Activated CD8-positive, alpha-beta T cell treated with anti-CD3 and anti-CD28 coated beads, Interleukin-2, amount 10 ng/mL, durations not matched to agents 7 days and 5 days (primary cell): ENCODE results near the gene LPXN. TPM values are rescaled to one million over a fixed set of nuclear protein-coding genes. Genes with fewer than 3 reads are reported as not detected.
A peak's percentile ranks its signal among the peaks of the same experiment; 100 is the strongest.

ENCODE experiments used
- ATAC-seq: fragments of 150-1000 bp; cut with Tn5 transposase; one replicate; pipeline ENCODE4 v1.10.0; 2021; ENCODE audit warnings: moderate library complexity
- CTCF ChIA-PET: fragments of 350-600 bp; sonication (Branson Sonifier 250); formaldehyde crosslinking; loops from one replicate; lab custom pipeline; 2021; ENCODE audit warnings: antibody characterized with exemption; lab: Charles Lee
- POLR2A ChIA-PET: fragments of 350-600 bp; sonication (Branson Sonifier 250); formaldehyde crosslinking; loops from one replicate; lab custom pipeline; 2021; ENCODE audit warnings: antibody characterized with exemption; lab: Charles Lee
- DNase-seq: peaks from one replicate; pipeline ENCODE4 v3.0.0-alpha.2; 2020
- H3K27ac Mint-ChIP-seq: one replicate; pipeline ENCODE4 v1.8.0; 2021; ENCODE audit warnings: mild to moderate bottlenecking, mixed read lengths
- H3K27me3 Mint-ChIP-seq: one replicate; pipeline ENCODE4 v1.8.0; 2021; ENCODE audit warnings: low read depth, mixed read lengths
- H3K36me3 Mint-ChIP-seq: one replicate; pipeline ENCODE4 v1.8.0; 2021; ENCODE audit warnings: low read depth, mixed read lengths
- H3K4me1 Mint-ChIP-seq: one replicate; pipeline ENCODE4 v1.8.0; 2021; ENCODE audit warnings: low read depth, mixed read lengths
- H3K4me3 Mint-ChIP-seq: one replicate; pipeline ENCODE4 v1.8.0; 2021; ENCODE audit warnings: mild to moderate bottlenecking, mixed read lengths
- H3K9me3 Mint-ChIP-seq: one replicate; pipeline ENCODE4 v1.8.0; 2022; ENCODE audit warnings: mixed read lengths; ENCODE audit not compliant: insufficient read depth
- total RNA-seq, 2 experiments: library from RNA; stranded (reverse); gene quantifications; one replicate each; pipeline ENCODE4 v1.2.3, GENCODE V29; 2021

The LPXN gene
- total RNA-seq, 2 experiments from 2014 or later: 159 to 169 TPM

DNA sequence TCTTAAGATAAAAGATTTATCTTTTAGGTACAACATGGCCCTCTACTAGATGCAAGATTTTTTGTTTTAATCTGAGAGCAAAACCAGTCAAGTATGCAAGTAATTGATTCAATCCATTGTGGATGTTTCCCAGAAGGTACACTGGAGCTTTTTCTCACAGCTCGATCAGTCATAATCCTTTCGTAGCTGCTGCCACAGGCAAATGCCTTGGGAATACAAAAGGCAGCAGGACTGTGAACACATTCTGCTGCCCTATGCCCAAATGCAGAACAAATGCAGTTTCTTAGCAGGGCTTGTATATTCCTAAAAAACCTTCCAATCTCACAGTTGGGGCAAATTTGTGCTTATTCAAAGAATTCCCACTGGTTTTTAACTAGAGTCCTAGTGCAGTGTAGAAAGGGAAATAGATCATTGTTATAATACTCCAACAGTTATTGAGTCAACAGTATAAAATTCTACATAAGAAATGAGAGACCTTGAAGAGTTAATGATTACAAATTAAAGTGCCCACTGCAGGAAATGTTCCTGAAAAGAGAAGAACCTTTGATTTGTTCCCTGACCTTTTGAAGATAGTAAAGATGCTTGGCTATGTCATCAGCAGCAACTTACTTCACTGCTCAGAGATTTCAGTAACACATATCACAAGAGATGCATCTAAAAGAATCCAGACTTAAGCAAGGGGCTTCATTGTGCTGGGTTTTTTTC is 14.1 kb downstream of the LPXN start:
- H3K4me1 Mint-ChIP-seq: peaks cover 49% of the 10 kb centered on the region
- no peaks in the 10 kb centered on the region for H3K9me3 Mint-ChIP-seq
- H3K4me3 Mint-ChIP-seq: no peak overlapping the region
- ATAC-seq: no peak
- DNase-seq: no peak
- no peaks in the 10 kb centered on the region for H3K27me3 Mint-ChIP-seq
- peaks cover 49% of the 10 kb centered on the region for H3K36me3 Mint-ChIP-seq
- no peak overlapping the region for H3K27ac Mint-ChIP-seq
- ChIA-PET POLR2A (interaction anchor here (1.4 kb wide), 1 partner anchor 13 kb away, joined by 5 read pairs; no protein-coding TSS in a partner anchor), CTCF (interaction anchor here (1.9 kb wide), 1 partner anchor 68 kb away, joined by 5 read pairs; no protein-coding TSS in a partner anchor)

DNA sequence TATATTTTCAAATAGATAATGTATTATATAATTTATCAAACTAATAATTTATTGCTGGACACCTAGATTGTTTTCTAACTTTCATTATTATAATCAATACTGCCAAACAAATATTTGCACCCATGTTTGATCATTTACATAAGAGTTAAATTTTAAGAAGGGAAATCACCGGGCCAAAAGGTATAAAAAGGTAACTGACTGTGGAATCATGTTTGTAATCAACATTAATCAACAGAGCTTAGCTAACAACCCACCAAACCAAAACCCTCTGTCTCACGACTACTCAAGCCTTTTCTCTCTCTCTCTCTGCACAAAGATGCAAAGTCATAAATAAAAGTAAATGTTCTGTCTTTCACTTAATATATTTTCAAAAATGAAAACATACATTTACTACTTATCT is 14.8 kb downstream of the LPXN start:
- H3K36me3 Mint-ChIP-seq: peaks cover 48% of the 10 kb centered on the region
- ChIA-PET POLR2A (no interaction called here), CTCF (interaction anchor here (0.8 kb wide), 1 partner anchor 19 kb away, joined by 3 read pairs; no protein-coding TSS in a partner anchor)
- ATAC-seq (no peak), DNase-seq (no peak)
- H3K27me3 Mint-ChIP-seq: no peaks in the 10 kb centered on the region
- no peaks in the 10 kb centered on the region for H3K9me3 Mint-ChIP-seq
- H3K4me1 Mint-ChIP-seq: peaks cover 47% of the 10 kb centered on the region
- H3K4me3 Mint-ChIP-seq: no peak overlapping the region
- no peak overlapping the region for H3K27ac Mint-ChIP-seq

DNA sequence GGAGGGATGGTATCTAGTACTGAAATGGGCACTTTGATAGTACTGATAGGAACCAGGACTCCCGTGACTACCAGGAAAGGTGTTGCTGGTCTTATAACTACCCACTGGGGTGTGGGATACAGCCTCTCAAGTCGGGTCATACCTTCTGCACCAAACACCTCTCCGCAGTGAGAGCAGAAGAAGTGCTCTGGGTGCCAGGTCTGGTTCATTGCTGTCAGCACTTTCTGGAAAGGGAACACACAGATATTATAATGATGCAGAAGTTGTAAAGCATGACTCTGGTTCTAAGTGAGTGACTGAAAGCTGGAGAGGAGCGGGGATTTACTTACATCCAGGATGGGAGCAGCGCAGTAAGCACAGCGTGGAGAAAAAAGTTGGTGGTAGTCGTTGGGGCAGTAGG is 26.0 kb downstream of the LPXN start:
- ChIA-PET CTCF (no interaction called here), POLR2A (no interaction called here)
- Mint-ChIP-seq H3K4me3 (no peak overlapping the region), H3K4me1 (peaks cover 2% of the 10 kb centered on the region), H3K36me3 (peaks cover 88% of the 10 kb centered on the region), H3K27me3 (no peaks in the 10 kb centered on the region), H3K27ac (no peak overlapping the region), H3K9me3 (no peaks in the 10 kb centered on the region)
- ATAC-seq (no peak), DNase-seq (no peak)

DNA sequence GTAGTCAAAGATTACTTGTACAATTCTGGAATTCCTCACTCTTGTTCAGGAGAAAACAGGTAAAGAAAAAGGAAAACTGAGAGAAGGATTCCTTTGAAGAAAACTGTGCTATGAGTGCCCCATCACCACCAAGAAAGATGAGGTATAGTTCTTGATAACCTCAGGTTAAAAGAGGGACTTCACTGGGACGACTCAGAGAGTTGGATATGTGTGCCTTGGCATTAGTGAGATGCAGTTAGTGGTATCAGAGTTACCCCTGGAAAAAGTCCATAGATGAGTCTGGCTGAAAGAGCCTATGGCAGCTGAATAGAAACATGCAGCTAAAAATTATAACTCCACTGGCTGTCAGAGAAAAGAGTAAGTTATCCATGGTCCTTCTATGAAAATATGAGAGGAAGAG is 28.8 kb downstream of the LPXN start:
- no peak overlapping the region for H3K27ac Mint-ChIP-seq
- no peaks in the 10 kb centered on the region for H3K9me3 Mint-ChIP-seq
- no peak for DNase-seq
- CTCF ChIA-PET: interaction anchor here (1.2 to 1.4 kb wide), 2 partner anchors 21 to 31 kb away, joined by 3 to 6 read pairs; no protein-coding TSS in a partner anchor
- no peak for ATAC-seq
- POLR2A ChIA-PET: no interaction called here
- no peak overlapping the region for H3K4me3 Mint-ChIP-seq
- no peaks in the 10 kb centered on the region for H3K27me3 Mint-ChIP-seq
- H3K4me1 Mint-ChIP-seq: no peaks in the 10 kb centered on the region
- peaks cover 81% of the 10 kb centered on the region for H3K36me3 Mint-ChIP-seq

DNA sequence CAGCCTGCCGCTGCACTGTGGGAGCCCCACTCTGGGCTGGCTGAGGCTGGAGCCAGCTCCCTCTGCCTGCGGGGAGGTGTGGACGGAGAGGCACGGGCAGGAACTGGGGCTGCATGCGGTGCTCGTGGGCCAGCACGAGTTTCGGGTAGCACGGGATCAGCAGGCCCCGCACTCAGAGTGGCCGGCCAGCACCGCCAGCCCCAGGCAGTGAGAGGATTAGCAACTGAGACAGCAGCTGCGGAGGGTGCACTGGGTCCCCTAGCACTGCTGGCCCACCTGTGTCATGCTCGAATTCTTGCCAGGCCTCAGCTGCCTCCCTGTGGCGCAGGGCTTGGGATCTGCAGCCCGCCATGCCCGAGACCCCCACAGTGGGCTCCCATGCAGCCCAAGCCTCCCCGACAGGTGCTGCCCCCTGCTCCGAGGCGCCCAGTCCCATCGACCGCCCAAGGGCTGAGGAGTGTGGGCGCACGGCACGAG is 43.8 kb downstream of the LPXN start:
- Mint-ChIP-seq H3K4me3 (no peak overlapping the region), H3K27me3 (no peaks in the 10 kb centered on the region), H3K9me3 (no peaks in the 10 kb centered on the region), H3K4me1 (peaks cover 52% of the 10 kb centered on the region), H3K36me3 (peaks cover 85% of the 10 kb centered on the region), H3K27ac (no peak overlapping the region)
- DNase-seq (no peak), ATAC-seq (no peak)
- ChIA-PET CTCF (interaction anchor here (1.9 kb wide), 1 partner anchor 12 kb away, joined by 8 read pairs; no protein-coding TSS in a partner anchor), POLR2A (no interaction called here)

DNA sequence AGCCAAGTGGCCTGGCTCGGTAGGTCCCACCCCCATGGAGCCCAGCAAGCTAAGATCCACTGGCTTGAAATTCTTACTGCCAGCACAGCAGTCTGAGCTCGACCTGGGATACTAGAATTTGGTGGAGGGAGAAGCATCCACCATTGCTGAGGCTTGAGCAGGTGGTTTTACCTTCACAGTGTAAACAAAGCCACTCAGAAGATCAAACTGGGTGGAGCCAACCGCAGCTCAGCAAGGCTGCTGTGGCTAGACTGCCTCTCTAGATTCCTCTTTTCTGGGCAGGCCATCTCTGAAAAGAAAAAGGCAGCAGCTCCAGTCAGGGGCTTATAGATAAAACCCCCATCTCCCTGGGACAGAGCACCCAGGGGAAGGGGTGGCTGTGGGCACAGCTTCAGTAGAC is 45.4 kb downstream of the LPXN start:
- ATAC-seq: peak; percentile 84
- H3K4me3 Mint-ChIP-seq: no peak overlapping the region
- H3K27ac Mint-ChIP-seq: peak overlapping the region; percentile 31
- peaks cover 62% of the 10 kb centered on the region for H3K4me1 Mint-ChIP-seq
- ChIA-PET CTCF (interaction anchor here (0.9 to 1.9 kb wide), 3 partner anchors 14 to 730 kb away, joined by 3 to 9 read pairs (median 8); no protein-coding TSS in a partner anchor), POLR2A (interaction anchor here (0.7 to 0.9 kb wide), 2 partner anchors 34 to 788 kb away, joined by 3 read pairs; no protein-coding TSS in a partner anchor)
- peak; percentile 66 for DNase-seq
- H3K27me3 Mint-ChIP-seq: no peaks in the 10 kb centered on the region
- no peaks in the 10 kb centered on the region for H3K9me3 Mint-ChIP-seq
- H3K36me3 Mint-ChIP-seq: peaks cover 78% of the 10 kb centered on the region

DNA sequence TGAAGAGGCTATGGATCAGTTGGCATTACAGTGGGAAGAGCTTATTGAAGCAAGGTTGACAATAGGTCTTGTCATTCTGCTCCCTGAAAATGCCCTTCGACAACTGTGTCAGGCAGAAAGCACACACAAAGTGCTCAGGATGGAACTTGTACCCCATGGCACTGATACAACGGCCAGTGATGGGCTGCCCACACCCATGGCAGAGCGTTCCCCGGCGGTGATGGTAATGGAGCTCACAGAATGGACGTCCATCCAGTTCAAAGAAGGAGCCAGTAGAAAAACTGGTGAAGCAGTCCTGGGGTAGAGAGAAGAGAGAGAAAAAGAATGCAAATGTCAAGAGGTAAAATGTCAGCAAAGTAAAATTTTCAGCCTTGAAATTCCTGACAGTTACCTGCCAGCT is 48.2 kb downstream of the LPXN start:
- Mint-ChIP-seq H3K27me3 (no peaks in the 10 kb centered on the region), H3K27ac (peak overlapping the region; percentile 27), H3K36me3 (peaks cover 63% of the 10 kb centered on the region), H3K4me3 (no peak overlapping the region), H3K9me3 (no peaks in the 10 kb centered on the region), H3K4me1 (peaks cover 66% of the 10 kb centered on the region)
- ChIA-PET CTCF (interaction anchor here (4.5 kb wide), 1 partner anchor 40 kb away, joined by 29 read pairs; no protein-coding TSS in a partner anchor), POLR2A (no interaction called here)
- ATAC-seq (no peak), DNase-seq (no peak)

DNA sequence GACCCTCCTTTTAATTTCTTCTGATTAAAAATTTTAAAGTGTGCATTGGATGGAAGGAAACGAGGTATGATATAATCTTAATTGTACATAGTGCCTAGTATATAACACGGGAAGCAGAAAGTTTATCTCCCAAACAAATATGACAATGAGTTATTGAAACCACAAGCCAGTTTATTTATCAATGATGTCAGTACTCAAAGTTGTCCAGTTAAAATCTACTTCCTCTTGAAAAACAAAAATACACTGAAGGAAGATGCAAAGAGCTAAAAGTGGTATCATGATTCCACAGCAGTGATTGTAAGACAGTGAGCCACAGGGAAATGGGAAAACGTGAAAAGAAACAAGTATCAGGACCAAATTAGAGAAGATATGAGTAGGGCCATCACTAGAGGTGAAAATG is 48.9 kb downstream of the LPXN start:
- Mint-ChIP-seq H3K4me3 (no peak overlapping the region), H3K27ac (peak overlapping the region; percentile 27), H3K4me1 (peaks cover 72% of the 10 kb centered on the region), H3K9me3 (no peaks in the 10 kb centered on the region), H3K36me3 (peaks cover 67% of the 10 kb centered on the region), H3K27me3 (no peaks in the 10 kb centered on the region)
- CTCF ChIA-PET: interaction anchor here (0.9 to 4.5 kb wide), 3 partner anchors 9 to 726 kb away, joined by 3 to 29 read pairs (median 5); no protein-coding TSS in a partner anchor
- DNase-seq (no peak), ATAC-seq (no peak)
- POLR2A ChIA-PET: interaction anchor here (0.5 to 1.6 kb wide), 4 partner anchors 37 to 50 kb away, joined by 3 to 5 read pairs (median 3); no protein-coding TSS in a partner anchor

DNA sequence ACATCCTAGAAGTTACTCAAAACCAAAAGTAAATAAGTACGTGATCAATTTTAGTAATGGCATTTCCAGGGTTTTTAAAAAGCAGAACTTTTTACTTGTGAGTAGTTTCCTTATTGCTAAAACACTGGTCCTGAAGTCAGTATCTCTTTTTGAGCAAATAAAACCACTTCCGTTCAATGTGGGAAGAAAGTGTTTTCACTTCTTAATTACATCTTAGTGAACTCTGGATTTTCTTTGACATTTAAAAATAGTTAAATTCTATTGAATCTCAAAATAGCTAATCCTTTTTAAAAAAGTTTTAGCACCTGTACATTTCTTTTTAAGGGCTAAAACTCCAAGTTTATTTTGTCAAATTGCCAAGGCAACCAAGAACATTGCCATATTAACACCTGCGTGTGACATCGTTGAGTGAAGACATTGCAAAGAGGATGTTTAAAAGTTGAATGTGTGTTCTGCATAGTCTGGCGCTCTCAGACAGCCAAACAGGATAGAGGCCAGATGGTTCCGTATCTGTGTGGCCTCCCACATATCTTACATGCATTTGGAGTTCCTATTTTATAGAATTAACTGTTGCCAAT is 50.5 kb downstream of the LPXN start:
- Mint-ChIP-seq H3K4me1 (peaks cover 59% of the 10 kb centered on the region), H3K27ac (peak overlapping the region; percentile 88), H3K9me3 (no peaks in the 10 kb centered on the region), H3K4me3 (peak overlapping the region; percentile 60), H3K27me3 (no peaks in the 10 kb centered on the region), H3K36me3 (peaks cover 54% of the 10 kb centered on the region)
- peak; percentile 60 for DNase-seq
- ATAC-seq: peak; percentile 86
- ChIA-PET CTCF (interaction anchor here (0.6 to 4.5 kb wide), 12 partner anchors 15 to 784 kb away, joined by 3 to 29 read pairs (median 4); partner anchors contain the start of genes LPXN, OR5B21, SELENOH and ZFP91), POLR2A (interaction anchor here (1.0 to 1.9 kb wide), 3 partner anchors 12 to 52 kb away, joined by 3 to 5 read pairs (median 3); no protein-coding TSS in a partner anchor)

DNA sequence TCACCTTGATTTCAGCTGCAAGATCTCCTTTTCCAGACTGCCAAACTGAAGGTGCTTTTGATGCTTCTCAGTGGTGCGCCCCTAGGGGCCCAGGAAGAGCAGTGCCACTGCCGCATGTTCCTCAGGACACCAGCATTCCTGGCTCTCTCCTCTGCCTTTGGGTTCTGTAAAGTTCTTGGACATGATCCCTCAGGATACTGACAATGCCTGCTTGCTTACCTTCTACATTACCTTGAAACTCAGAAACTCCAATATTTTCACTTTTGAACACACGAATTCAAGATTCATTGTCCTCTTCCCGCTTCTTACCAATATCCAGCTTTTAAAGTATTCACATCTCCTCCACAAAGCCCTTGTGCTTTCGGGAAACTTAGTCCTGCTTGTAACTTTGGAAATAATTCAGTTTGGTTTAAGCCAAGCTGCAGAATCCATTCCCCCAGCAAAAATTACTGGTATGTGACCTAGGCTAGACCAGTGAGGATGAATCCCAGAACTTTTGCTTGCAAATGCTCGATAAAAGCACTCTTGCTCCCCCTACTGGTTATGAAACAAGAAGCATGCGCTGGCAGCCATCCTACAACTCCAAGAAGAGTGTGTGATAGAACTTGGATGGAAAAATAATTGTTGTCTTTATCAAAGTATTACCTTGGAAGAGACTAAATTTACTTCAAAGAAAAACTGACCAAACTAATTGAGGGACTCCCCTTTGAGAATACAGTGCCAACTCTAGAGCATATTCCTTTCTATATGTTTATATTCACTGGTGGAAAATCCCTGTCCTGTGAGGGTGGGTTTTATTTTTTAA is 51.2 kb downstream of the LPXN start:
- DNase-seq (peak; percentile 65), ATAC-seq (peak; percentile 66)
- H3K36me3 Mint-ChIP-seq: peaks cover 47% of the 10 kb centered on the region
- POLR2A ChIA-PET: interaction anchor here (1.0 to 1.9 kb wide), 2 partner anchors 12 to 53 kb away, joined by 3 to 5 read pairs; no protein-coding TSS in a partner anchor
- no peaks in the 10 kb centered on the region for H3K9me3 Mint-ChIP-seq
- peak overlapping the region; percentile 88 for H3K27ac Mint-ChIP-seq
- H3K4me3 Mint-ChIP-seq: peak overlapping the region; percentile 60
- peaks cover 52% of the 10 kb centered on the region for H3K4me1 Mint-ChIP-seq
- CTCF ChIA-PET: interaction anchor here (0.7 to 4.5 kb wide), 22 partner anchors 8 to 858 kb away, joined by 3 to 29 read pairs (median 4); partner anchors contain the start of genes LPXN, OR5B21, SELENOH and ZFP91
- H3K27me3 Mint-ChIP-seq: no peaks in the 10 kb centered on the region
